ENCODE data around the gene SNX30.

- TF ChIP-seq POLR2A (IDR thresholded peaks at IDR 0.05) (no peak), CTCF (IDR thresholded peaks at IDR 0.05) (no peak), POLR2AphosphoS5 (IDR thresholded peaks at IDR 0.05) (no peak)
Measured at GRCh38 chr9:112836394-112836793, 85.8 kb downstream of the SNX30 start.

Measured in prostate gland (tissue), 2 donors.